Neural progenitor cell (in vitro differentiated cells): ENCODE results near the gene RGS10.

Experiments used
- CTCF ChIP-seq: fragments of 200-600 bp; sonication (generic); IDR thresholded peaks from 2 replicates; pipeline ENCODE4 v1.5.1; 2017; ENCODE audit warnings: antibody characterized with exemption, mild to moderate bottlenecking
- EZH2 ChIP-seq: fragments of 200-600 bp; sonication (generic); IDR thresholded peaks from 2 replicates; pipeline ENCODE4 v1.6.1; 2017; ENCODE audit warnings: antibody characterized with exemption, mild to moderate bottlenecking, moderate library complexity
- EZH2phosphoT487 ChIP-seq: fragments of 200-600 bp; sonication (generic); IDR thresholded peaks from 2 replicates; pipeline ENCODE4 v1.6.1; 2017; ENCODE audit warnings: antibody characterized with exemption

- no peak for TF ChIP-seq EZH2
- TF ChIP-seq CTCF = no peak
- no peak for TF ChIP-seq EZH2phosphoT487
Observed at GRCh38 chr10:119493155-119493554, 49.4 kb downstream of the RGS10 start.
